H1 (cell line): ENCODE results near the gene CD81. TPM values are rescaled to one million over a fixed set of nuclear protein-coding genes. Genes with fewer than 3 reads are reported as not detected.

Experiments used
- CBX8 ChIP-seq: fragments of 300-800, 300-1000 bp; sonication (generic); IDR thresholded peaks from 2 replicates; pipeline ENCODE4 v1.7.1; 2016; ENCODE audit warnings: low read depth, low read length, borderline replicate concordance
- EP300 ChIP-seq, 2 experiments: IDR thresholded peaks; 1 replicate in 1 of 2; 2 replicates in 1 of 2; pipeline ENCODE4 v1.6.1; 2011 to 2012; ENCODE audit warnings: low read depth in 2 of 2, low read length in 2 of 2, mild to moderate bottlenecking in 2 of 2, borderline replicate concordance in 1 of 2, inconsistent platforms in 1 of 2, moderate library complexity in 1 of 2
- FOSL1 ChIP-seq: IDR thresholded peaks from 2 replicates; pipeline ENCODE4 v1.6.1; 2011; ENCODE audit warnings: mild to moderate bottlenecking, low read depth, low read length, moderate library complexity; ENCODE audit not compliant: insufficient read depth
- GTF2F1 ChIP-seq: IDR thresholded peaks from 2 replicates; pipeline ENCODE4 v1.6.1; 2012; ENCODE audit warnings: low read depth, low read length, improper control_type of control experiment, borderline replicate concordance
- SIRT6 ChIP-seq: IDR thresholded peaks from one replicate; pipeline ENCODE4 v1.7.1; 2012; ENCODE audit warnings: low read length, inconsistent platforms
- polyA plus RNA-seq, 7 experiments: library from polyadenylated mRNA; depleted of rRNA in 3 of 7; stranded (reverse) in 5 of 7; unstranded in 2 of 7; fragments of >200 nt in 5 of 7; fragments of 200-250 nt in 2 of 7; gene quantifications; 1 replicate in 5 of 7; 2 replicates in 1 of 7; 4 replicates in 1 of 7; pipeline versions ENCODE4 v1.2.1 to v1.2.3, GENCODE V29; 2011 to 2013; ENCODE audit warnings: missing spikeins in 2 of 7, mixed read lengths in 2 of 7
- total RNA-seq: library from RNA; stranded (reverse); fragmentation: NEBNext Ultra II Directional; extraction: Animal tissue kit (Norgen Biotek cat#: 25700); gene quantifications from 2 replicates; pipeline ENCODE4 v1.2.1, GENCODE V29; 2021
- TF ChIP-seq, protein P1 (sequence below): fragments of 300-600 bp; sonication (generic); IDR thresholded peaks from 2 replicates; pipeline ENCODE4 v1.7.1; 2012; ENCODE audit warnings: low read length, moderate library complexity, mild to moderate bottlenecking, inconsistent platforms; ENCODE audit not compliant: insufficient replicate concordance

Gene CD81
- total and polyA plus RNA-seq, 2 of the 8 experiments (the other 6 are each of a cell fraction or from before 2014, with no cell fraction given): 238 to 309 TPM

DNA sequence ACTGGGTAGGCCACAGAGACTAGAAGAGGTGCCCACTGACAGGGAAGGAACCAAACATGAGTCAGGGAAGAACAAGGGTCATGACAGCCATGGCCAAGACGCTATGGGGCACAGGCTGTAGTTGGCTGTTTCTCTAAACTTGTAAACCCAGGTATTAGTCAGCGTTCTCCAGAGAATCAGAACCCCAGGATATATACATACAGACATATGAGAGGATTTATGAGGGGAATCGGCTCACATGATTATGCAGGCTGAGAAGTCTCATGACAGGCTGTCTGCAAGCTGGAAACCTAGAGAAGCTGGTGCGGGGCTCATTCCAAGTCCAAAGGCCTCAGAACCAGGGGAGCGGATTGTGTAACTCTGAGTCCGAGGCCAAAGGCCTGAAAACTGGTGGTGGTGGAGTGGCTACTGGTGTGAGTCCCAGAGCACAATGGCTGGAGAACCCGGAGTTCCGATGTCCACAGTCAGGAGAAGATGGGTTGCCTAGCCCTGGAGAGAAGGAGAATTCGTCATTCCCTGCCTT, 29.7 kb upstream of the CD81 start (continued):
- TF ChIP-seq, protein P1, sequence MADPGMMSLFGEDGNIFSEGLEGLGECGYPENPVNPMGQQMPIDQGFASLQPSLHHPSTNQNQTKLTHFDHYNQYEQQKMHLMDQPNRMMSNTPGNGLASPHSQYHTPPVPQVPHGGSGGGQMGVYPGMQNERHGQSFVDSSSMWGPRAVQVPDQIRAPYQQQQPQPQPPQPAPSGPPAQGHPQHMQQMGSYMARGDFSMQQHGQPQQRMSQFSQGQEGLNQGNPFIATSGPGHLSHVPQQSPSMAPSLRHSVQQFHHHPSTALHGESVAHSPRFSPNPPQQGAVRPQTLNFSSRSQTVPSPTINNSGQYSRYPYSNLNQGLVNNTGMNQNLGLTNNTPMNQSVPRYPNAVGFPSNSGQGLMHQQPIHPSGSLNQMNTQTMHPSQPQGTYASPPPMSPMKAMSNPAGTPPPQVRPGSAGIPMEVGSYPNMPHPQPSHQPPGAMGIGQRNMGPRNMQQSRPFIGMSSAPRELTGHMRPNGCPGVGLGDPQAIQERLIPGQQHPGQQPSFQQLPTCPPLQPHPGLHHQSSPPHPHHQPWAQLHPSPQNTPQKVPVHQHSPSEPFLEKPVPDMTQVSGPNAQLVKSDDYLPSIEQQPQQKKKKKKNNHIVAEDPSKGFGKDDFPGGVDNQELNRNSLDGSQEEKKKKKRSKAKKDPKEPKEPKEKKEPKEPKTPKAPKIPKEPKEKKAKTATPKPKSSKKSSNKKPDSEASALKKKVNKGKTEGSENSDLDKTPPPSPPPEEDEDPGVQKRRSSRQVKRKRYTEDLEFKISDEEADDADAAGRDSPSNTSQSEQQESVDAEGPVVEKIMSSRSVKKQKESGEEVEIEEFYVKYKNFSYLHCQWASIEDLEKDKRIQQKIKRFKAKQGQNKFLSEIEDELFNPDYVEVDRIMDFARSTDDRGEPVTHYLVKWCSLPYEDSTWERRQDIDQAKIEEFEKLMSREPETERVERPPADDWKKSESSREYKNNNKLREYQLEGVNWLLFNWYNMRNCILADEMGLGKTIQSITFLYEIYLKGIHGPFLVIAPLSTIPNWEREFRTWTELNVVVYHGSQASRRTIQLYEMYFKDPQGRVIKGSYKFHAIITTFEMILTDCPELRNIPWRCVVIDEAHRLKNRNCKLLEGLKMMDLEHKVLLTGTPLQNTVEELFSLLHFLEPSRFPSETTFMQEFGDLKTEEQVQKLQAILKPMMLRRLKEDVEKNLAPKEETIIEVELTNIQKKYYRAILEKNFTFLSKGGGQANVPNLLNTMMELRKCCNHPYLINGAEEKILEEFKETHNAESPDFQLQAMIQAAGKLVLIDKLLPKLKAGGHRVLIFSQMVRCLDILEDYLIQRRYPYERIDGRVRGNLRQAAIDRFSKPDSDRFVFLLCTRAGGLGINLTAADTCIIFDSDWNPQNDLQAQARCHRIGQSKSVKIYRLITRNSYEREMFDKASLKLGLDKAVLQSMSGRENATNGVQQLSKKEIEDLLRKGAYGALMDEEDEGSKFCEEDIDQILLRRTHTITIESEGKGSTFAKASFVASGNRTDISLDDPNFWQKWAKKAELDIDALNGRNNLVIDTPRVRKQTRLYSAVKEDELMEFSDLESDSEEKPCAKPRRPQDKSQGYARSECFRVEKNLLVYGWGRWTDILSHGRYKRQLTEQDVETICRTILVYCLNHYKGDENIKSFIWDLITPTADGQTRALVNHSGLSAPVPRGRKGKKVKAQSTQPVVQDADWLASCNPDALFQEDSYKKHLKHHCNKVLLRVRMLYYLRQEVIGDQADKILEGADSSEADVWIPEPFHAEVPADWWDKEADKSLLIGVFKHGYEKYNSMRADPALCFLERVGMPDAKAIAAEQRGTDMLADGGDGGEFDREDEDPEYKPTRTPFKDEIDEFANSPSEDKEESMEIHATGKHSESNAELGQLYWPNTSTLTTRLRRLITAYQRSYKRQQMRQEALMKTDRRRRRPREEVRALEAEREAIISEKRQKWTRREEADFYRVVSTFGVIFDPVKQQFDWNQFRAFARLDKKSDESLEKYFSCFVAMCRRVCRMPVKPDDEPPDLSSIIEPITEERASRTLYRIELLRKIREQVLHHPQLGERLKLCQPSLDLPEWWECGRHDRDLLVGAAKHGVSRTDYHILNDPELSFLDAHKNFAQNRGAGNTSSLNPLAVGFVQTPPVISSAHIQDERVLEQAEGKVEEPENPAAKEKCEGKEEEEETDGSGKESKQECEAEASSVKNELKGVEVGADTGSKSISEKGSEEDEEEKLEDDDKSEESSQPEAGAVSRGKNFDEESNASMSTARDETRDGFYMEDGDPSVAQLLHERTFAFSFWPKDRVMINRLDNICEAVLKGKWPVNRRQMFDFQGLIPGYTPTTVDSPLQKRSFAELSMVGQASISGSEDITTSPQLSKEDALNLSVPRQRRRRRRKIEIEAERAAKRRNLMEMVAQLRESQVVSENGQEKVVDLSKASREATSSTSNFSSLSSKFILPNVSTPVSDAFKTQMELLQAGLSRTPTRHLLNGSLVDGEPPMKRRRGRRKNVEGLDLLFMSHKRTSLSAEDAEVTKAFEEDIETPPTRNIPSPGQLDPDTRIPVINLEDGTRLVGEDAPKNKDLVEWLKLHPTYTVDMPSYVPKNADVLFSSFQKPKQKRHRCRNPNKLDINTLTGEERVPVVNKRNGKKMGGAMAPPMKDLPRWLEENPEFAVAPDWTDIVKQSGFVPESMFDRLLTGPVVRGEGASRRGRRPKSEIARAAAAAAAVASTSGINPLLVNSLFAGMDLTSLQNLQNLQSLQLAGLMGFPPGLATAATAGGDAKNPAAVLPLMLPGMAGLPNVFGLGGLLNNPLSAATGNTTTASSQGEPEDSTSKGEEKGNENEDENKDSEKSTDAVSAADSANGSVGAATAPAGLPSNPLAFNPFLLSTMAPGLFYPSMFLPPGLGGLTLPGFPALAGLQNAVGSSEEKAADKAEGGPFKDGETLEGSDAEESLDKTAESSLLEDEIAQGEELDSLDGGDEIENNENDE: no peak
- TF ChIP-seq SIRT6 (no peak), CBX8 (no peak), EP300 (IDR thresholded peaks at IDR 0.05; ENCODE audit: borderline replicate concordance in 1 of 2, low read depth in 2 of 2, low read length in 2 of 2) (no peak), GTF2F1 (no peak), FOSL1 (no peak)
